Measurements from ENCODE around the gene RBPJL. TPM values are rescaled to one million over a fixed set of nuclear protein-coding genes. Genes with fewer than 3 reads are reported as not detected.
A peak's percentile ranks its signal among the peaks of the same experiment; 100 is the strongest.

The RBPJL gene
- total and polyA plus RNA-seq, 2 of the 13 experiments (the other 11 are each of a cell fraction or from before 2014, with no cell fraction given): not detected

DNA sequence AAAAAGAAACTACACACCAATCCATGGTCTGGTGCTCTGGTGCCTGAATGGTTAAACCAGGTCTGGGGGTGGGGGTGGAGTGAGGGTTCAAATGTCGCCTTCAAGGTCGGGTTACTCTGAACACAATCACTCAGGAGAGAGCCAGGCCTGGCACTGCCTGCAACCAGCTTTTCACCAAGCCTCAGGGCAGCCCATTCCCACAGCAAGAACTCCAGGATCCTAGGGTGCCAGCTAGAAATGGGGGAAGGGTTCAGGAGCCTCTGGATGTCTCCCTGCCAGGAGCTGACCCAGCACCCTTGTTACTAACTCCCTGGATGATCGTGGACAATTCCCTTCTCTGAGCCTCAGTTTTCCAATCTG lies 34.9 kb downstream of the RBPJL start (continued):
- TF ChIP-seq, protein P1, sequence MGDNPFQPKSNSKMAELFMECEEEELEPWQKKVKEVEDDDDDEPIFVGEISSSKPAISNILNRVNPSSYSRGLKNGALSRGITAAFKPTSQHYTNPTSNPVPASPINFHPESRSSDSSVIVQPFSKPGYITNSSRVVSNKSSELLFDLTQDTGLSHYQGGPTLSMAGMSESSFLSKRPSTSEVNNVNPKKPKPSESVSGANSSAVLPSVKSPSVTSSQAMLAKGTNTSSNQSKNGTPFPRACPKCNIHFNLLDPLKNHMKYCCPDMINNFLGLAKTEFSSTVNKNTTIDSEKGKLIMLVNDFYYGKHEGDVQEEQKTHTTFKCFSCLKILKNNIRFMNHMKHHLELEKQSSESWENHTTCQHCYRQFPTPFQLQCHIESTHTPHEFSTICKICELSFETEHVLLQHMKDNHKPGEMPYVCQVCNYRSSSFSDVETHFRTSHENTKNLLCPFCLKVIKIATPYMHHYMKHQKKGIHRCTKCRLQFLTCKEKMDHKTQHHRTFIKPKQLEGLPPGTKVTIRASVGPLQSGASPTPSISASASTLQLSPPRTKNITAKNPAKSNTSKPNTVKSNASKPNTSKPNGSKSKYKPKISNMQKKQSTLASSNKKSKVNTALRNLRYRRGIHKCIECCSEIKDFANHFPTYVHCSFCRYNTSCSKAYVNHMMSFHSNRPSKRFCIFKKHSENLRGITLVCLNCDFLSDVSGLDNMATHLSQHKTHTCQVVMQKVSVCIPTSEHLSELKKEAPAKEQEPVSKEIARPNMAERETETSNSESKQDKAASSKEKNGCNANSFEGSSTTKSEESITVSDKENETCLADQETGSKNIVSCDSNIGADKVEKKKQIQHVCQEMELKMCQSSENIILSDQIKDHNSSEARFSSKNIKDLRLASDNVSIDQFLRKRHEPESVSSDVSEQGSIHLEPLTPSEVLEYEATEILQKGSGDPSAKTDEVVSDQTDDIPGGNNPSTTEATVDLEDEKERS (CRISPR knock-in tag; IDR thresholded peaks at IDR 0.05): no peak
- TF ChIP-seq ZNF75D (CRISPR knock-in tag; IDR thresholded peaks at IDR 0.05; ENCODE audit: borderline replicate concordance) (no peak), GATA4 (IDR thresholded peaks at IDR 0.05; ENCODE audit: borderline replicate concordance, low read depth) (no peak), ZNF547 (CRISPR knock-in tag; IDR thresholded peaks at IDR 0.05) (no peak), ZNF383 (CRISPR knock-in tag; IDR thresholded peaks at IDR 0.05; ENCODE audit: borderline replicate concordance) (no peak), SP140L (CRISPR knock-in tag; IDR thresholded peaks at IDR 0.05; ENCODE audit: borderline replicate concordance) (no peak), BCL6 (CRISPR knock-in tag; IDR thresholded peaks at IDR 0.05) (no peak), ZNF614 (CRISPR knock-in tag; IDR thresholded peaks at IDR 0.05; ENCODE audit: borderline replicate concordance) (0 out of 2 replicates have a peak, but pooled peaks have one; percentile 14), GFI1 (CRISPR knock-in tag; IDR thresholded peaks at IDR 0.05; ENCODE audit: borderline replicate concordance) (no peak), ZNF430 (CRISPR knock-in tag; IDR thresholded peaks at IDR 0.05) (0 out of 2 replicates have a peak, but pooled peaks have one; percentile 7), ZNF607 (CRISPR knock-in tag; IDR thresholded peaks at IDR 0.05; ENCODE audit: borderline replicate concordance) (no peak), ISX (CRISPR knock-in tag; conservative IDR thresholded peaks at IDR 0.05) (no peak), TEAD3 (CRISPR knock-in tag; optimal IDR thresholded peaks at IDR 0.05; ENCODE audit: borderline replicate concordance) (no peak), MED8 (CRISPR knock-in tag; IDR thresholded peaks at IDR 0.05; ENCODE audit: insufficient replicate concordance) (no peak), ZFP36 (IDR thresholded peaks at IDR 0.05; ENCODE audit: borderline replicate concordance, low read depth, low read length, partially characterized antibody) (no peak), SIX1 (CRISPR knock-in tag; IDR thresholded peaks at IDR 0.05; ENCODE audit: borderline replicate concordance) (peak; percentile 45; the same call in 1 of the 2 replicates)
- TF ChIP-seq, protein P2, sequence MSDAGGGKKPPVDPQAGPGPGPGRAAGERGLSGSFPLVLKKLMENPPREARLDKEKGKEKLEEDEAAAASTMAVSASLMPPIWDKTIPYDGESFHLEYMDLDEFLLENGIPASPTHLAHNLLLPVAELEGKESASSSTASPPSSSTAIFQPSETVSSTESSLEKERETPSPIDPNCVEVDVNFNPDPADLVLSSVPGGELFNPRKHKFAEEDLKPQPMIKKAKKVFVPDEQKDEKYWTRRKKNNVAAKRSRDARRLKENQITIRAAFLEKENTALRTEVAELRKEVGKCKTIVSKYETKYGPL (CRISPR knock-in tag; IDR thresholded peaks at IDR 0.05): no peak
- TF ChIP-seq, protein P3, sequence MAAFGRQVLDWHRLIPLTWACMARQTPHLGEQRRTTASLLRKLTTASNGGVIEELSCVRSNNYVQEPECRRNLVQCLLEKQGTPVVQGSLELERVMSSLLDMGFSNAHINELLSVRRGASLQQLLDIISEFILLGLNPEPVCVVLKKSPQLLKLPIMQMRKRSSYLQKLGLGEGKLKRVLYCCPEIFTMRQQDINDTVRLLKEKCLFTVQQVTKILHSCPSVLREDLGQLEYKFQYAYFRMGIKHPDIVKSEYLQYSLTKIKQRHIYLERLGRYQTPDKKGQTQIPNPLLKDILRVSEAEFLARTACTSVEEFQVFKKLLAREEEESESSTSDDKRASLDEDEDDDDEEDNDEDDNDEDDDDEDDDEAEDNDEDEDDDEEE (CRISPR knock-in tag; IDR thresholded peaks at IDR 0.05): no peak
- TF ChIP-seq, protein P4, sequence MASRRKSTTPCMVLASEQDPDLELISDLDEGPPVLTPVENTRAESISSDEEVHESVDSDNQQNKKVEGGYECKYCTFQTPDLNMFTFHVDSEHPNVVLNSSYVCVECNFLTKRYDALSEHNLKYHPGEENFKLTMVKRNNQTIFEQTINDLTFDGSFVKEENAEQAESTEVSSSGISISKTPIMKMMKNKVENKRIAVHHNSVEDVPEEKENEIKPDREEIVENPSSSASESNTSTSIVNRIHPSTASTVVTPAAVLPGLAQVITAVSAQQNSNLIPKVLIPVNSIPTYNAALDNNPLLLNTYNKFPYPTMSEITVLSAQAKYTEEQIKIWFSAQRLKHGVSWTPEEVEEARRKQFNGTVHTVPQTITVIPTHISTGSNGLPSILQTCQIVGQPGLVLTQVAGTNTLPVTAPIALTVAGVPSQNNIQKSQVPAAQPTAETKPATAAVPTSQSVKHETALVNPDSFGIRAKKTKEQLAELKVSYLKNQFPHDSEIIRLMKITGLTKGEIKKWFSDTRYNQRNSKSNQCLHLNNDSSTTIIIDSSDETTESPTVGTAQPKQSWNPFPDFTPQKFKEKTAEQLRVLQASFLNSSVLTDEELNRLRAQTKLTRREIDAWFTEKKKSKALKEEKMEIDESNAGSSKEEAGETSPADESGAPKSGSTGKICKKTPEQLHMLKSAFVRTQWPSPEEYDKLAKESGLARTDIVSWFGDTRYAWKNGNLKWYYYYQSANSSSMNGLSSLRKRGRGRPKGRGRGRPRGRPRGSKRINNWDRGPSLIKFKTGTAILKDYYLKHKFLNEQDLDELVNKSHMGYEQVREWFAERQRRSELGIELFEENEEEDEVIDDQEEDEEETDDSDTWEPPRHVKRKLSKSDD (CRISPR knock-in tag; IDR thresholded peaks at IDR 0.05; ENCODE audit: low read depth): no peak
- TF ChIP-seq, protein P5, sequence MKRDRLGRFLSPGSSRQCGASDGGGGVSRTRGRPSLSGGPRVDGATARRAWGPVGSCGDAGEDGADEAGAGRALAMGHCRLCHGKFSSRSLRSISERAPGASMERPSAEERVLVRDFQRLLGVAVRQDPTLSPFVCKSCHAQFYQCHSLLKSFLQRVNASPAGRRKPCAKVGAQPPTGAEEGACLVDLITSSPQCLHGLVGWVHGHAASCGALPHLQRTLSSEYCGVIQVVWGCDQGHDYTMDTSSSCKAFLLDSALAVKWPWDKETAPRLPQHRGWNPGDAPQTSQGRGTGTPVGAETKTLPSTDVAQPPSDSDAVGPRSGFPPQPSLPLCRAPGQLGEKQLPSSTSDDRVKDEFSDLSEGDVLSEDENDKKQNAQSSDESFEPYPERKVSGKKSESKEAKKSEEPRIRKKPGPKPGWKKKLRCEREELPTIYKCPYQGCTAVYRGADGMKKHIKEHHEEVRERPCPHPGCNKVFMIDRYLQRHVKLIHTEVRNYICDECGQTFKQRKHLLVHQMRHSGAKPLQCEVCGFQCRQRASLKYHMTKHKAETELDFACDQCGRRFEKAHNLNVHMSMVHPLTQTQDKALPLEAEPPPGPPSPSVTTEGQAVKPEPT (CRISPR knock-in tag; IDR thresholded peaks at IDR 0.05; ENCODE audit: low read depth): 0 out of 2 replicates have a peak, but pooled peaks have one; percentile 12

All from HepG2 (cell line).